Measurements from ENCODE around the gene WDR75.
A peak's percentile ranks its signal among the peaks of the same experiment; 100 is the strongest.

WDR75 gene

DNA sequence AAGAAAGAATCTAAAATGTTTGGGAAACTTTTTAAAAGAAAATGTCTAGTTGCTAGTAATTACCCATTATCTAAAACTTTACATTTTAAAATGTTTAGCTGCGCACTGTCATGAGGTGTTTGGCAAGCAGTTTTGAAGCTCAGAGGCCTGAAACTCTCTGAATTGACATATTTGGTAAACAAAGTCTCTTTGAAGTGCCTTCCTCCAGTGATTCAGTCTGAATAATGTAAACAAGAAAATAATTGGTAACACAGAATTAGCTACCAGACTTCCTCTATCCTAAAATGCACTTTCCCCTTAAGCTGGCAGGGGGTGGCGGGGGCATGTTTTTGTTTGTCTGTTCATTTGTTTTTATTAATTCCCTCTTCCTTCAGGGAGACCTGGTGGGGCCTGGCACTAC lies 61.4 kb downstream of the WDR75 start:
- WGBS (ENCODE audit: insufficient coverage) = no CpG with 5 or more reads among the region's 2 CpGs
- H3K27me3 ChIP-seq (replicated peaks in 2 of 5; ENCODE audit: control insufficient read depth in 4 of 5, insufficient read depth in 5 of 5, low read length in 4 of 5) = no peaks in the 10 kb centered on the region
- H3K4me1 ChIP-seq (ENCODE audit: control extremely low read depth in 1 of 4, control insufficient read depth in 4 of 4, insufficient read depth in 4 of 4, low read length in 3 of 4) = peaks cover 12 to 21% (median 16%) of the 10 kb centered on the region in 4 experiments
- no peak overlapping the region for H3K4me3 ChIP-seq (ENCODE audit: control insufficient read depth in 1 of 7, extremely low read depth in 1 of 7, insufficient read depth in 4 of 7, low read depth in 2 of 7, low read length in 6 of 7)
- no peak for DNase-seq
- ChIA-PET POLR2A (no interaction called here), CTCF (interaction anchor here (1.6 to 2.0 kb wide), 2 partner anchors 14 to 35 kb away, joined by 4 to 5 read pairs; no protein-coding TSS in a partner anchor)
- H3K36me3 ChIP-seq (ENCODE audit: control insufficient read depth in 4 of 4, insufficient read depth in 4 of 4, low read length in 3 of 4) = no peaks in the 10 kb centered on the region
- no peaks in the 10 kb centered on the region for H3K9me3 ChIP-seq (ENCODE audit: control extremely low read depth in 1 of 5, control insufficient read depth in 4 of 5, insufficient read depth in 2 of 5, low read depth in 1 of 5, low read length in 4 of 5)
- no peak overlapping the region for H3K27ac ChIP-seq (ENCODE audit: insufficient read depth in 1 of 2, low read depth in 1 of 2, low read length in 2 of 2, poor library complexity in 1 of 2, severe bottlenecking in 2 of 2)

DNA sequence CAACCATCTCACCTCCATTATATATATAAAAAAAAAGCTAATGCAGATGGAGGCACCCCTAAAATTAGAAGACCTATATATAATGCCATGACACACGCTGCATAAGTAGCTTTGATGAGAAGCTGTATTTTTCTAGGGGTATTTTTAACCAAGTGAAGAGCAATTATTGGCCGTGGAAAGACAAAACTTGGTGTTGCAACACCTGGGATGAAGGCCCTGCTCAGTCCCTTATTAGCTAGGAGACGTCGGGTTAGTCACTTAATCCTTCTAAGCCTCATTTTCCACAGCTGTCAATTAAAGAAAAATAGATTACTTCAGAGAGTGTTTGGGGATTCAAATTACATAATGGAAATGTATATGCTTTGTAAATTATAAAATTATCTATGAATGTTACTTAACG lies 63.0 kb downstream of the WDR75 start:
- no peak for DNase-seq
- no peaks in the 10 kb centered on the region for H3K9me3 ChIP-seq (ENCODE audit: control extremely low read depth in 1 of 5, control insufficient read depth in 4 of 5, insufficient read depth in 2 of 5, low read depth in 1 of 5, low read length in 4 of 5)
- WGBS (ENCODE audit: insufficient coverage) = 100% methylated on average over 1 of the region's 5 CpGs
- no peak overlapping the region for H3K4me3 ChIP-seq (ENCODE audit: control insufficient read depth in 1 of 7, extremely low read depth in 1 of 7, insufficient read depth in 4 of 7, low read depth in 2 of 7, low read length in 6 of 7)
- H3K36me3 ChIP-seq (ENCODE audit: control insufficient read depth in 4 of 4, insufficient read depth in 4 of 4, low read length in 3 of 4) = no peaks in the 10 kb centered on the region
- ChIA-PET CTCF (interaction anchor here (1.0 to 2.0 kb wide), 3 partner anchors 13 to 64 kb away, joined by 3 to 4 read pairs (median 4); no protein-coding TSS in a partner anchor), POLR2A (no interaction called here)
- H3K4me1 ChIP-seq (ENCODE audit: control extremely low read depth in 1 of 4, control insufficient read depth in 4 of 4, insufficient read depth in 4 of 4, low read length in 3 of 4) = peaks cover 12 to 21% (median 16%) of the 10 kb centered on the region in 4 experiments
- H3K27me3 ChIP-seq (replicated peaks in 2 of 5; ENCODE audit: control insufficient read depth in 4 of 5, insufficient read depth in 5 of 5, low read length in 4 of 5) = no peaks in the 10 kb centered on the region
- no peak overlapping the region for H3K27ac ChIP-seq (ENCODE audit: insufficient read depth in 1 of 2, low read depth in 1 of 2, low read length in 2 of 2, poor library complexity in 1 of 2, severe bottlenecking in 2 of 2)

DNA sequence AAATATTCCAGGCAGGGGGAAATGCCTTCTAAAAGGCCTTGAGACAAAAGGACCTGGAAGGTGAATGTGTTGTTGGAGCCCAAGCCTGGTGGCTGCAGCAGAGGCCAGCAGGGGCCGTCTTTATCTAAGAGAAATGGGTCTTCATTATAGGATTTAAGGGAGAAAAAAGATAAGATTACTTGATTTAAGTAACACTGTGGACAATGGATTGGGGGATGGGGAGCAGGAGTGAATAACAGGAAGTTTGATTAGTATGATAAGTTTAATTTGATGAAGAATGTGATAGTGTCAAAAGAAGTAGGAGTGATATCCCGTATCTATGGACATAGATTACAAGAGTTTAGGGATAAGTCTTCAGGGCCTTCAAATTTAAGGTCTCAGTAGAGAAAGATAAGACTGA lies 64.2 kb downstream of the WDR75 start:
- ChIA-PET POLR2A (interaction anchor here (0.6 kb wide), 1 partner anchor 35 kb away, joined by 4 read pairs; no protein-coding TSS in a partner anchor), CTCF (no interaction called here)
- no peak overlapping the region for H3K27ac ChIP-seq (ENCODE audit: insufficient read depth in 1 of 2, low read depth in 1 of 2, low read length in 2 of 2, poor library complexity in 1 of 2, severe bottlenecking in 2 of 2)
- no peaks in the 10 kb centered on the region for H3K27me3 ChIP-seq (replicated peaks in 2 of 5; ENCODE audit: control insufficient read depth in 4 of 5, insufficient read depth in 5 of 5, low read length in 4 of 5)
- H3K36me3 ChIP-seq (ENCODE audit: control insufficient read depth in 4 of 4, insufficient read depth in 4 of 4, low read length in 3 of 4) = no peaks in the 10 kb centered on the region
- no peaks in the 10 kb centered on the region for H3K9me3 ChIP-seq (ENCODE audit: control extremely low read depth in 1 of 5, control insufficient read depth in 4 of 5, insufficient read depth in 2 of 5, low read depth in 1 of 5, low read length in 4 of 5)
- no peak overlapping the region for H3K4me3 ChIP-seq (ENCODE audit: control insufficient read depth in 1 of 7, extremely low read depth in 1 of 7, insufficient read depth in 4 of 7, low read depth in 2 of 7, low read length in 6 of 7)
- WGBS (ENCODE audit: insufficient coverage) = 64% methylated on average over 1 of the region's 2 CpGs
- peak in 1 of 3 donors; percentile 21 for DNase-seq
- H3K4me1 ChIP-seq (ENCODE audit: control extremely low read depth in 1 of 4, control insufficient read depth in 4 of 4, insufficient read depth in 4 of 4, low read length in 3 of 4) = peaks cover 12 to 21% (median 16%) of the 10 kb centered on the region in 4 experiments

DNA sequence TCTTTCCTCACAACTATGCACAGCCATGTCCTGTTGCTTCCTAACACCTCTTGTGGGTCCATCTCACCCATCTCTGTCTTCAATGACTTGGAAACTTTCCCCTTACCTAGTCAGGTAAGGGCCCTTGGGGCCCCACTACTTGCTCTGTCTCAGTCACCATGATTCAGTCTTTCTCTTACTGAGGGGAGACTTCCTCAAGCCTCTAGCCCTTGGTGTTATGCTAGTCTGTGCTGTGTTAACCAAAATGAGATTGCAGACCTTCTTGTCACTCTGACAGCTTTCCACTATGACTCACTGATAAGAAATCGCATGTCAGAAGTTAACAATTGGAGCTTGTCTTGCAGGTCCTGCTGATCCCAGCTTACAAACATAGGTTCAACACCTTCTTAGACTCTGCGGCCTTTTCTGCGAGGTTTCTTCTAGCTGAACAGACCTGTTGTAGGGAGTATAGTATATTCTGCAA lies 65.3 kb downstream of the WDR75 start:
- Histone ChIP-seq H3K27me3 (replicated peaks in 2 of 5; ENCODE audit: control insufficient read depth in 4 of 5, insufficient read depth in 5 of 5, low read length in 4 of 5) (no peaks in the 10 kb centered on the region), H3K36me3 (ENCODE audit: control insufficient read depth in 4 of 4, insufficient read depth in 4 of 4, low read length in 3 of 4) (no peaks in the 10 kb centered on the region), H3K4me3 (ENCODE audit: control insufficient read depth in 1 of 7, extremely low read depth in 1 of 7, insufficient read depth in 4 of 7, low read depth in 2 of 7, low read length in 6 of 7) (no peak overlapping the region), H3K9me3 (ENCODE audit: control extremely low read depth in 1 of 5, control insufficient read depth in 4 of 5, insufficient read depth in 2 of 5, low read depth in 1 of 5, low read length in 4 of 5) (no peaks in the 10 kb centered on the region), H3K27ac (ENCODE audit: insufficient read depth in 1 of 2, low read depth in 1 of 2, low read length in 2 of 2, poor library complexity in 1 of 2, severe bottlenecking in 2 of 2) (peak overlapping the region in 1 of 2 experiments; percentile 52), H3K4me1 (ENCODE audit: control extremely low read depth in 1 of 4, control insufficient read depth in 4 of 4, insufficient read depth in 4 of 4, low read length in 3 of 4) (peaks cover 12 to 21% (median 15%) of the 10 kb centered on the region in 4 experiments)
- WGBS (ENCODE audit: insufficient coverage) = 50% methylated on average over 1 of the region's 3 CpGs
- CTCF ChIA-PET = interaction anchor here (0.7 to 1.2 kb wide), 3 partner anchors 15 to 60 kb away, joined by 3 to 6 read pairs (median 3); no protein-coding TSS in a partner anchor
- peak; percentile 31 to 89 (median 78) for DNase-seq
- POLR2A ChIA-PET = interaction anchor here (1.1 kb wide), 1 partner anchor 12 kb away, joined by 5 read pairs; no protein-coding TSS in a partner anchor

DNA sequence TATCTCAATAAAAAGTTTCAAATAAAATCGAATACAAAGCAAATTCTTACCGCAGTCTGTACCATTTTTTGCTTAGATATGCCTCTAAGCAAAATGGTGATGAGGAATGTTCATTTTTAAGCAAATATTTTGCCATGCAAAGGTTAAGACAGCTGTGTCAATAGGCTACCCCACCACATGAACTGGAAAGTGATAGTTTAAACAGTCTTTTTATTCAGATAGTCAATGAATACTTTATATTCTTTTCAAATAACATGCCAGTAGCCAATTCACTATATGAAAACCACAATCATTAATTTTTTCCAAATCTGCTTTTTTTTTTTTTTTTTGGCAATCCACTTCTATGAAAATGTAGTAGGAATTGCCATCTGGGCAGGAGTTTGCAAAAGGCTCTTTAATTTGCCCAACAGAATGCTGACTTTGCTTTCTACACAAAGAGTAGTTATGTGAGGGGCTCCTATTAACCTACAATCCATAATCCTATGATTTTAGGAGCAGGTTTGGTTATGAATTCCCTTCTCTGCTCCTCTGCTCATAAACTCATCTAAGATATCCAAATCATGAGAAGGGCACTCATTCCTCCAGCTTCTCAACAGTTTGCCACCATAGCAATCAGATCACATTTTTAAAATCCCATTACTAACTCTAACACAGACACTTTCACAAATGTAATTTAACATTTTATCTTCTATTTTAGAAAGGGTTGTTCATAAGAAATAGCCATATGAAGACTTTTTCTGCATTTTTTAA lies 70.1 kb downstream of the WDR75 start:
- POLR2A ChIA-PET = no interaction called here
- Histone ChIP-seq H3K36me3 (ENCODE audit: control insufficient read depth in 4 of 4, insufficient read depth in 4 of 4, low read length in 3 of 4) (no peaks in the 10 kb centered on the region), H3K9me3 (ENCODE audit: control extremely low read depth in 1 of 5, control insufficient read depth in 4 of 5, insufficient read depth in 2 of 5, low read depth in 1 of 5, low read length in 4 of 5) (no peaks in the 10 kb centered on the region), H3K27me3 (replicated peaks in 2 of 5; ENCODE audit: control insufficient read depth in 4 of 5, insufficient read depth in 5 of 5, low read length in 4 of 5) (no peaks in the 10 kb centered on the region), H3K4me3 (ENCODE audit: control insufficient read depth in 1 of 7, extremely low read depth in 1 of 7, insufficient read depth in 4 of 7, low read depth in 2 of 7, low read length in 6 of 7) (no peak overlapping the region), H3K4me1 (ENCODE audit: control extremely low read depth in 1 of 4, control insufficient read depth in 4 of 4, insufficient read depth in 4 of 4, low read length in 3 of 4) (peaks cover 0 to 13% (median 5%) of the 10 kb centered on the region in 4 experiments), H3K27ac (ENCODE audit: insufficient read depth in 1 of 2, low read depth in 1 of 2, low read length in 2 of 2, poor library complexity in 1 of 2, severe bottlenecking in 2 of 2) (no peak overlapping the region)
- CTCF ChIA-PET = no interaction called here
- DNase-seq = no peak
- 100% methylated on average over 1 of the region's 2 CpGs for WGBS (ENCODE audit: insufficient coverage)

DNA sequence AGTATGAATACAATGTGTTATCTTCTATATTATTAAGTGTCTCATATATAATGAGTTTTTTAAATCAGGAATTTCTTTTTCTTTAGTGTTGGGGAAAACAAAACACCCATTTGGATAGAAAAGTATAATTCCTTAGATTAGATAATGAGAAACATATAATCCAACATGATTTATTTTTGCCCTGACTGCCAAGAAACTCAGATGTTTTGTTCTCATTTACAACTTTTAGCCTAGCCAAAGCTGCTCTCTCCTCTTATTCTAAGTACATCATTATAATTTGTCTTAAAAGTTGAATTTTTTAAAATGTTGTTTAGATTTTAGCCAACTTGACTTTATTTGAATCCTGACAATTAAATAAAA lies 70.7 kb downstream of the WDR75 start:
- CTCF ChIA-PET = no interaction called here
- no peaks in the 10 kb centered on the region for H3K27me3 ChIP-seq (replicated peaks in 2 of 5; ENCODE audit: control insufficient read depth in 4 of 5, insufficient read depth in 5 of 5, low read length in 4 of 5)
- H3K4me3 ChIP-seq (ENCODE audit: control insufficient read depth in 1 of 7, extremely low read depth in 1 of 7, insufficient read depth in 4 of 7, low read depth in 2 of 7, low read length in 6 of 7) = no peak overlapping the region
- POLR2A ChIA-PET = no interaction called here
- H3K4me1 ChIP-seq (ENCODE audit: control extremely low read depth in 1 of 4, control insufficient read depth in 4 of 4, insufficient read depth in 4 of 4, low read length in 3 of 4) = peaks cover 0 to 10% (median 3%) of the 10 kb centered on the region in 4 experiments
- no peak for DNase-seq
- no peaks in the 10 kb centered on the region for H3K9me3 ChIP-seq (ENCODE audit: control extremely low read depth in 1 of 5, control insufficient read depth in 4 of 5, insufficient read depth in 2 of 5, low read depth in 1 of 5, low read length in 4 of 5)
- H3K27ac ChIP-seq (ENCODE audit: insufficient read depth in 1 of 2, low read depth in 1 of 2, low read length in 2 of 2, poor library complexity in 1 of 2, severe bottlenecking in 2 of 2) = no peak overlapping the region
- H3K36me3 ChIP-seq (ENCODE audit: control insufficient read depth in 4 of 4, insufficient read depth in 4 of 4, low read length in 3 of 4) = no peaks in the 10 kb centered on the region

DNA sequence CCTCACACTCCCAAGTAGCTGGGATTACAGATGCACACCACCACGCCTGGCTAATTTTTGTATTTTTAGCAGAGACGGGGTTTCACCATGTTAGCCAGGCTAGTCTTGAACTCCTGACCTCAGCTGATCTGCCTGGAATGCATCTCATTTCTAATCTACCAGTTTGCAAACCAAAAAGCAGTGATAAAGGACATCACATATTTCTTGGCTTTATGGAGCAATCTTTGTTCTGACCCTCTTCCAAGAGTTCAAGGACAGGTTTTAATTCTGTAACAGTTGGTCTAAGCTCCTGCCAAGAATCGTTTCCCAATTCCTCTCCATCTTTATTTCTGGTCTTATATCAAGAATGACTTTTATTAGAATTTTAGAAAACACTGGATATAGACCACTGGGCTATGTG lies 71.6 kb downstream of the WDR75 start:
- Histone ChIP-seq H3K4me1 (ENCODE audit: control extremely low read depth in 1 of 4, control insufficient read depth in 4 of 4, insufficient read depth in 4 of 4, low read length in 3 of 4) (peaks cover 0 to 9% (median 3%) of the 10 kb centered on the region in 4 experiments), H3K9me3 (ENCODE audit: control extremely low read depth in 1 of 5, control insufficient read depth in 4 of 5, insufficient read depth in 2 of 5, low read depth in 1 of 5, low read length in 4 of 5) (peaks cover 0 to 2% (median 0%) of the 10 kb centered on the region in 5 experiments), H3K4me3 (ENCODE audit: control insufficient read depth in 1 of 7, extremely low read depth in 1 of 7, insufficient read depth in 4 of 7, low read depth in 2 of 7, low read length in 6 of 7) (no peak overlapping the region), H3K27me3 (replicated peaks in 2 of 5; ENCODE audit: control insufficient read depth in 4 of 5, insufficient read depth in 5 of 5, low read length in 4 of 5) (no peaks in the 10 kb centered on the region), H3K36me3 (ENCODE audit: control insufficient read depth in 4 of 4, insufficient read depth in 4 of 4, low read length in 3 of 4) (no peaks in the 10 kb centered on the region), H3K27ac (ENCODE audit: insufficient read depth in 1 of 2, low read depth in 1 of 2, low read length in 2 of 2, poor library complexity in 1 of 2, severe bottlenecking in 2 of 2) (no peak overlapping the region)
- 100% methylated on average over 2 of the region's 3 CpGs for WGBS (ENCODE audit: insufficient coverage)
- no peak for DNase-seq
- ChIA-PET POLR2A (no interaction called here), CTCF (no interaction called here)

Measured in common myeloid progenitor, CD34-positive (primary cell).